A673 (cell line): Measurements from ENCODE around the gene MBD3L2. TPM values are rescaled to one million over a fixed set of nuclear protein-coding genes. Genes with fewer than 3 reads are reported as not detected.

Experiments
- BruUV-seq: library from RNA; stranded (reverse); fragments of 400-500 nt; replicated peaks from 2 replicates; lab custom pipeline; 2021; lab: Mats Ljungman, UMichigan
- CTCF ChIA-PET: fragments of 300-600 bp; sonication (Branson Sonifier 250); formaldehyde crosslinking; loops from one replicate; lab custom pipeline; 2022; ENCODE audit warnings: antibody characterized with exemption; lab: Charles Lee
- POLR2A ChIA-PET: fragments of 300-600 bp; sonication (Branson Sonifier 250); formaldehyde crosslinking; loops from one replicate; lab custom pipeline; 2022; ENCODE audit warnings: antibody characterized with exemption; ENCODE audit not compliant: low non-redundant PET; lab: Charles Lee
- DNase-seq: peaks from one replicate; pipeline ENCODE4 v3.0.0-alpha.2; 2015; ENCODE audit warnings: low spot score
- H3K27ac ChIP-seq: fragments of 200-600 bp; sonication (generic); 2 replicates; pipeline ENCODE4 v1.5.1; 2016; ENCODE audit warnings: mixed run types, low read depth, mild to moderate bottlenecking, mixed read lengths, antibody characterized with exemption, low read length; ENCODE audit not compliant: poor library complexity, severe bottlenecking
- H3K27me3 ChIP-seq: fragments of 200-600 bp; sonication (generic); replicated peaks from 2 replicates; pipeline ENCODE4 v1.6.1; 2017; ENCODE audit warnings: mixed run types, low read depth, mild to moderate bottlenecking, mixed read lengths, antibody characterized with exemption, low read length; ENCODE audit not compliant: insufficient read depth, poor library complexity
- H3K36me3 ChIP-seq: fragments of 200-600 bp; sonication (generic); 2 replicates; pipeline ENCODE4 v1.6.1; 2016; ENCODE audit warnings: mixed run types, mild to moderate bottlenecking, mixed read lengths, antibody characterized with exemption, low read length; ENCODE audit not compliant: insufficient read depth, poor library complexity, severe bottlenecking
- H3K4me1 ChIP-seq: fragments of 200-600 bp; sonication (generic); 2 replicates; pipeline ENCODE4 v1.6.1; 2017; ENCODE audit warnings: mixed run types, mild to moderate bottlenecking, mixed read lengths, antibody characterized with exemption, low read length; ENCODE audit not compliant: insufficient read depth, poor library complexity, severe bottlenecking
- H3K4me3 ChIP-seq: fragments of 200-600 bp; sonication (generic); 2 replicates; pipeline ENCODE4 v1.5.1; 2016; ENCODE audit warnings: low read depth, mixed run types, mild to moderate bottlenecking, mixed read lengths, low read length; ENCODE audit not compliant: poor library complexity, severe bottlenecking
- H3K9me3 ChIP-seq: fragments of 200-600 bp; sonication (generic); 2 replicates; pipeline ENCODE4 v1.6.1; 2016; ENCODE audit warnings: mixed run types, low read depth, mild to moderate bottlenecking, mixed read lengths, antibody characterized with exemption, low read length; ENCODE audit not compliant: poor library complexity, severe bottlenecking
- CTCF ChIP-seq: fragments of 300-800, 200-600 bp; sonication (generic); conservative IDR thresholded peaks from 2 replicates; pipeline ENCODE4 v1.5.1; 2017; ENCODE audit warnings: low read depth, mild to moderate bottlenecking, antibody characterized with exemption, low read length, moderate library complexity, mixed read lengths
- EZH2 ChIP-seq: fragments of 200-600 bp; sonication (generic); IDR thresholded peaks from 2 replicates; pipeline ENCODE4 v1.6.1; 2017; ENCODE audit warnings: borderline replicate concordance, low read depth, mild to moderate bottlenecking, mixed read lengths, antibody characterized with exemption, low read length; ENCODE audit not compliant: poor library complexity, severe bottlenecking
- intact Hi-C: fragments of 100-400 bp; cut with micrococcal nuclease; formaldehyde crosslinking; loops from one replicate; pipeline ENCODE4 v1.10.0; 2022; ENCODE audit not compliant: unreplicated experiment
- total RNA-seq: library from RNA; stranded (reverse); gene quantifications from 2 replicates; pipeline ENCODE4 v1.2.3, GENCODE V29; 2021

Gene MBD3L2
- total RNA-seq, 1 experiment from 2014 or later: not detected

GRCh38 chr19:7068599-7068998, 19.5 kb downstream of the MBD3L2 start:
- CTCF ChIA-PET: no interaction called here
- intact Hi-C loops: no loop called here
- BruUV-seq: no TSS peak
- H3K36me3 ChIP-seq: peaks cover 23% of the 10 kb centered on the region
- peak overlapping the region; percentile 77 for H3K4me3 ChIP-seq
- TF ChIP-seq EZH2 (no peak), CTCF (no peak)
- H3K9me3 ChIP-seq: no peaks in the 10 kb centered on the region
- H3K27ac ChIP-seq: no peak overlapping the region
- no peak for DNase-seq
- POLR2A ChIA-PET: interaction anchor here (0.5 kb wide), 1 partner anchor 89 kb away, joined by 3 read pairs; no protein-coding TSS in a partner anchor
- no peaks in the 10 kb centered on the region for H3K27me3 ChIP-seq
- H3K4me1 ChIP-seq: no peaks in the 10 kb centered on the region

- TF ChIP-seq EZH2: no peak
- no peak for TF ChIP-seq CTCF
- no TSS peak for BruUV-seq
- Histone ChIP-seq H3K36me3 (peaks cover 27% of the 10 kb centered on the region), H3K9me3 (no peaks in the 10 kb centered on the region), H3K27ac (peak within 1 kb of the TSS; percentile 83), H3K27me3 (no peaks in the 10 kb centered on the region), H3K4me1 (no peaks in the 10 kb centered on the region), H3K4me3 (peak within 1 kb of the TSS; percentile 77)
- DNase-seq: peak; percentile 98
- intact Hi-C loops: no loop called here
- ChIA-PET POLR2A (interaction anchor here (0.5 to 0.7 kb wide), 2 partner anchors 33 to 89 kb away, joined by 3 to 7 read pairs; no protein-coding TSS in a partner anchor), CTCF (interaction anchor here (0.6 to 0.7 kb wide), 4 partner anchors 170 to 520 kb away, joined by 3 to 6 read pairs (median 4); no protein-coding TSS in a partner anchor)
Measured at GRCh38 chr19:7069042-7069903, 20.2 kb downstream of the MBD3L2 start, which contains the start of gene ZNF557. TSS of gene ZNF557 (plus strand) at chr19:7069703. CDS start at chr19:7075075, 5,372 bp downstream.

- intact Hi-C loops: no loop called here
- POLR2A ChIA-PET: no interaction called here
- no peaks in the 10 kb centered on the region for H3K27me3 ChIP-seq
- TF ChIP-seq EZH2: no peak
- no peak for TF ChIP-seq CTCF
- DNase-seq: no peak
- H3K9me3 ChIP-seq: no peaks in the 10 kb centered on the region
- peak overlapping the region; percentile 77 for H3K4me3 ChIP-seq
- H3K27ac ChIP-seq: peak overlapping the region; percentile 83
- H3K36me3 ChIP-seq: peaks cover 32% of the 10 kb centered on the region
- no TSS peak for BruUV-seq
- no peaks in the 10 kb centered on the region for H3K4me1 ChIP-seq
- CTCF ChIA-PET: interaction anchor here (0.7 kb wide), 1 partner anchor 170 kb away, joined by 5 read pairs; no protein-coding TSS in a partner anchor
Measured at GRCh38 chr19:7069904-7070226, 20.7 kb downstream of the MBD3L2 start.
